GM18519 (cell line): ENCODE data around the gene VIL1.

Experiments used
- ATAC-seq: cut with Tn5 transposase; IDR thresholded peaks from one replicate; pipeline ENCODE4 v1.9.1; 2021; ENCODE audit warnings: mild to moderate bottlenecking, moderate library complexity; ENCODE audit not compliant: unreplicated experiment, low FRiP score

VIL1 gene

GRCh38 chr2:218435003-218435982 lies 16.4 kb downstream of the VIL1 start:
- ATAC-seq, result no peak

DNA sequence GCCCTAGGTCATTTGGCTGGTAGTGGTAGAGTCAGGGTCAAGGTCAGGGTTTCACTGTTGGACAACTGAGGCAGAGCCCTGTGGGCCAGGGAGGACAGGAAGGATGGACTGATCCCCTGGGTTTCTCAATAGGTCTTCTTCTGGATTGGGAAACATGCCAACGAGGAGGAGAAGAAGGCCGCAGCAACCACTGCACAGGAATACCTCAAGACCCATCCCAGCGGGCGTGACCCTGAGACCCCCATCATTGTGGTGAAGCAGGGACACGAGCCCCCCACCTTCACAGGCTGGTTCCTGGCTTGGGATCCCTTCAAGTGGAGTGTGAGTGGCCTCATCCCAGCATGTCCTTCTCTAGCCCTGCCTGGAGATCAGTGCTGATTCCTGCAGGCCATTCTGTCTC lies 18.1 kb downstream of the VIL1 start:
- no peak for ATAC-seq

DNA sequence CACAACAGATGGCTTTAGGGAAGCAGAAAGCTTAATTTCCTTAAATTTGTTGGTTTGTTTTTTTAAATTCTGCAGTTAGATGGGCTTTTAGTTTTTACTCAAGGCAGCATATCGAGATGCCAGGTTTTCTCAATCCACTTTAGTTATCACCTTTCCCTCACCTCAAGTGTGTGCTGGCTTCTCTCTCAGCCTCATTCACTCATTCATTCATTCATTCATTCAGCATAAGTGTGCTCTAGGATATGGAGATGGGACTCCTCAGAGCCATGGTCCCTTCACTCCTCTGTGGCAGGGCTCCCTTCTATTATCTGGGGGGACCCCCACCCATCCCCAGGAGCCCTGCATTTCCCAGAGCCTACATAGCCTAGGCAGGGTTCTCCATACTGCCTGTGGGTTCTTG lies 19.0 kb downstream of the VIL1 start:
- ATAC-seq, result no peak

DNA sequence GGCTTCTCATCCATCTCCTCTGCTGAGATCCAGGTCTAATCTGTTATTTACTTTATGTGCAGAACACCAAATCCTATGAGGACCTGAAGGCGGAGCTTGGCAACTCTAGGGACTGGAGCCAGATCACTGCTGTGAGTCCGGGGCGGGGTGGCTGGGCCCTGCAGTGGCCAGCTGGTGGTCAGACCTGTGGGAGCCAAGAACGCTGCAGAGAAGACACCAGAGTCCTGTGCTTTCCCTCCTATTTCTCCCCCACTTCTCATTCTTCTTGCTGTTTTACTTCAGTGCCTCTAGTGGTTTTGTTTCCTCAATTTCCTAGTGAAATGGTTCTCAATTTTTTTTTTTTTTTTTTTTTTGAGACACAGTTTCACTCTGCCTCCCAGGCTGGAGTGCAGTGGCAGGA lies 19.7 kb downstream of the VIL1 start:
- no peak for ATAC-seq

DNA sequence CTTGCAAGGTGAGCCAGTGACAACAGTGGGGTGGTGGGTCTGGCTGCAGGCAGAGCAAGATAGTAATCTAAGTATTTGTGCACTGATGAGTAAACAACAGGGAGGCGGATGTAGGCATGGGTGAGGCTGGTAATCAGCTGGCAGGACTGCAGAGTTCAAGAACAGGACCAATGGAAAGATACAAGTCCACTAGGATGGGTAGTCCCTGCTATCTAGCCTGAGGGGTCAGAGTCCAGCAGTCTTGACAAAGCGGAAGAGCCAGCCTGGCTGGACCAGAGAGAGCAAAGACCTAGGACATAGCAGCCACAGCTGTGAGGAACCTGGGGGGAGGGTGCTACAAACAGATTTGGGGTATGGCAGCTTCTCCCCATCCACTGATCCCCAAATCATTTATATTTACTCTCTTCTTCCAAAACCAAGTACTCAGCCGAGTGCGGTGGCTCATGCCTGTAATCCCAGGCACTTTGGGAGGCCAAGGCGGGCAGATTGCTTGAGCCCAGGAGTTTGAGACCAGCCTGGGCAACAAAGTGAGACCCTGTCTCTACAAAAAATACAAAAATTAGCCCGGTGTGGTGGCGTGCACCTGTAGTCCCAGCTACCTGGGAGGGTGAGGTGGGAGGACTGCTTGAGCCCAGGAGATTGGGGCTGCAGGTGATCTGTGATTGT lies 25.9 kb downstream of the VIL1 start:
- ATAC-seq, result no peak

- ATAC-seq, result no peak
Measured at GRCh38 chr2:218445602-218446001, 26.7 kb downstream of the VIL1 start.

DNA sequence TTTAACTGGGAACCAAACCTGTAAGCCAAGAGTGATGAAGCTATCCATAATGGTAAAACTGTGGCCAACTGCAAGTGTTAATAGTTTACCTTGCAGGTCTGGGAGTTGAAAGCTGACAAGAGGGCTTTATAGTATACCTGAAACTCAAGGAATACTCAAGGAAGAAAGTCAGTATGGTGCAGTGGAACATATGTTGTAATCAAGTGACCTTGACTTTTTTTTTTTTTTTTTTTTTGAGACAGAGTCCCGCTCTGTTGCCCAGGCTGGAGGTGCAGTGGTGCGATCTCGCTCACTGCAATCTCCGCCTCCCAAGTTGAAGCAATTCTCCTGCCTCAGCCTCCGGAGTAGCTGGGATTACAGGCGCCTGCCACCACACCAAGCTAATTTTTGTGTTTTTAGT lies 27.6 kb downstream of the VIL1 start:
- ATAC-seq, result no peak

DNA sequence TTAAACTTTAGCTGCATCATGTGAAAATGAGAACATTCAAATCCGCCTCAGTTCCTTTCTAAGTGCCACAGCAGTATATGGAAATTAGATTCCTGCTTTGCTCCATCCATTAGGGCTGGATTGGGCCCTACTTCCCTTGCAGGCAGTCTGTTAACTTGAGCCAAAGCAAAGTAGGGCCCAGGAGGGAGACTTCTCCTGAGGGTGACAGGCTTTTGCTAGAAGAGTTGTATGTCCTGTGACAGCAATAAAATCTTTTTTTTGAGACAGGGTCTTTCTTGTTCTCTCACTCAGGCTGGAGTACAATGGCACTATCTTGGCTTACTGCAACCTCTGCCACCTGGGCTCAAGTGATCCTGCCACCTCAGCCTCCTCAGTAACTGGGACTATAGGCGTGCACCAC lies 28.1 kb downstream of the VIL1 start:
- ATAC-seq, result no peak

DNA sequence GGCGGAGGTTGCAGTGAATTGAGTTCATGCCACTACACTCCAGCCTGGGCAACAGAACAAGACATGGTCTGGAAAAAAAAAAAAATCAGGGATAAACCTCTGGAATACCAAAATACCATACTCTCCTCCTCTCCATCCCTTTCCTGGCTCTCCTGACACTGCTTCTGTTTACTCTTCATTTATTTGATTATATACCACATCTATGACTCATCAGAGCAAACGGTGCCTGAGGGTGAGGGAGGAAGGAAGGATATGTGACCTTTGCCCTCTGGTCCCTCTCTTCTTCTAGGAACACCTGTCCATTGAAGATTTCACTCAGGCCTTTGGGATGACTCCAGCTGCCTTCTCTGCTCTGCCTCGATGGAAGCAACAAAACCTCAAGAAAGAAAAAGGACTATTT lies 30.0 kb downstream of the VIL1 start:
- ATAC-seq, result no peak

- no peak for ATAC-seq
Measured at GRCh38 chr2:218452079-218452478, 33.2 kb downstream of the VIL1 start.

GRCh38 chr2:218456849-218457248 lies 37.9 kb downstream of the VIL1 start:
- ATAC-seq, result no peak

- no peak for ATAC-seq
Measured at GRCh38 chr2:218458598-218458997, 39.7 kb downstream of the VIL1 start.

- no peak for ATAC-seq
Measured at GRCh38 chr2:218465987-218466633, 47.2 kb downstream of the VIL1 start.

- no peak for ATAC-seq
Measured at GRCh38 chr2:218470448-218470847, 51.5 kb downstream of the VIL1 start.

GRCh38 chr2:218471036-218471435 lies 52.1 kb downstream of the VIL1 start:
- no peak for ATAC-seq

- no peak for ATAC-seq
Measured at GRCh38 chr2:218471982-218472381, 53.1 kb downstream of the VIL1 start.

DNA sequence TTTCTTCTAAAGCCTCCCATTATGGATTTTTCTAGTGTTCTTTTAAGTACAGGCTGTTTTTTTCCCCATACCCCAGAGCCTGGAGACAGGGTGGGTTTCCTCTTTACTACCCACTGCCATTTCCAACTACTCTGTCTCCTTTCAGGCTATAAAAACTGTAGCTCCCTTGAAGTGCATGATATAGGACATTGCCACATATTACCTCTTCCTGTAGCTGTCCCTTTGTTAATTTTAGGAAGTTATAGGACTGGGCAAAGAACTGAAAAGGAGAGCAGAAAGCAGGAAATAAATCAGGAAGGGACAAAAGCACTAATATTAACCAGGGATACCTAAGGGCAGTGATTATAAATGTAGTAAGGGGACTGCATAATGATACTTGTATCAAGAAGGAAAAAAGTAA lies 54.1 kb downstream of the VIL1 start:
- no peak for ATAC-seq

- no peak for ATAC-seq
Measured at GRCh38 chr2:218474527-218474926, 55.6 kb downstream of the VIL1 start.

DNA sequence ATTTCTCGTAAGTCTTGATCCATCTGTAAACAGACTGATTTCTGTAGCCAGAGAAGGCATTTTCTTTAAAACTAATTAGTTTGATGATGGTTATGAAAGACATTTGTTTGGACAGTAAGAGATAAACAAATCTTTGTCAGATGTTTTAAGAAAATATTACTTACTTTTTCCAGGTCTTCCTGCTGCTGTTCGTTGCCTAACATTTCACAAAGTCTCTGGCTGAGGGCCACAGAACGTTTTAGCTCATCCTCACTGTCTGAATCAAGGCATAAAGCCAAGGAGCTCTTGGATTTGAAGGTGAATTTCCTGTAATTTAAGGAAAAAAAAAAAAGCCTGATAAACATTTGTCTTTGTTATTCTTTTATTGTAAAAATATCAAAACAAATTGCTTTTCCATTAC lies 57.8 kb downstream of the VIL1 start:
- no peak for ATAC-seq

- ATAC-seq, result no peak
Measured at GRCh38 chr2:218477247-218477646, 58.3 kb downstream of the VIL1 start.

GRCh38 chr2:218478544-218478943 lies 59.6 kb downstream of the VIL1 start:
- no peak for ATAC-seq
